Measurements from ENCODE around the gene PLOD2.

DNA sequence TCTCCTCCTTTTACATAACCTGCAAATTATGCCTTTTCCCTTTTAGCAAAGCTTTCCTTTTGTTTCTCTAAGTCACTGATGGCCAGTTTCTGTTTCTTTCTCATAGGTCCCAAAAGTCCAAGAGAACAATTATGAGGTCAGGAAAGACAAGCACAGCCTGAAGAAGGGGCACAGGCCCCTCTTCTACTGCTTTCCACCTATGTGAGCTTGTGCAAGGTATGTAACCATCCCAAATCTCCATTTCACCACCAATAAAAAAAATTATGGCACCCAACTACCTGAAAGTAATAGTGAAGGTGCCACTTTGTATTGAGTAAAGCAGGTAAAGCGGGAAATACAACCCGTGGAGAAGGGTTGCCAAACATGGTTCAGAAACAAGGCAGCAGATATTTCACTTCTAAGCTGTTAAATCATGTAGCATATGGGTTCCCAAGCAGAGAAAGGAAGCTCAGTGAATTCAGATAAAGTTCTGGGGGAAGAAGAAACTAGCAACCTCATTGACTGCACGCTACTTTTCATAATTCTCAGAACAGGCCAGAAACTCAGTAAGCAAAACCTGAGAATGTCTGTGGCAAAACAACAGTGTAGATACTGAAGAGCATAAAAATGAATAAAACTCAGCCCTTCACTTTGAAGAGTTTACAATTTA is 4.2 kb downstream of the PLOD2 start:
- no peak for TF ChIP-seq EZH2 (IDR thresholded peaks at IDR 0.05; ENCODE audit: insufficient read depth, poor library complexity, severe bottlenecking)
- no peak for TF ChIP-seq EZH2phosphoT487 (IDR thresholded peaks at IDR 0.05; ENCODE audit: insufficient read depth, low read depth)

Data from GM23248 (cell line).